ENCODE measurements around the gene CCIN.

Gene CCIN

DNA sequence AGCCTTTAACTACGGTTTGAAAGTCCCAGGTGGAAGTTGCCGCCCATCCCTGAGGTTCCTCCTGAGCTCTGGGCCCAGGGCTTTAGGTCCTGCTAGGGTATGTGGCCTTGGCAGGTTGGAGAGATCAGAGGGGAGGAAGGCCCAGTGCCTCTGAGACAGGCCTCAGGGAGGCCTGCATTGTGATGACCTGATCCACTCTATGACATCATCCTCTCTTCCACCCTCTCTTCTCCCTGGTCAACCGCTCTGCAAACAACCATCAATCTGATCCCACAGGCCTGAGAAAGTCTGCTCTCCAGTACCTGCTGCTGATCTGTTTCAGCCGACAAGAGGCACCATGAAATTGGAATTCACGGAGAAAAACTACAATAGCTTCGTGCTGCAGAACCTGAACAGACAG lies at the start of gene CCIN:
CCIN (plus strand) TSS at position 223 of the 400 bp plus-strand sequence; CDS start at position 338, 115 bp downstream.
- no peak within 1 kb of the TSS for H3K4me3 ChIP-seq (ENCODE audit: low read depth, low read length)
- no peak for TF ChIP-seq CTCF (IDR thresholded peaks at IDR 0.05; ENCODE audit: borderline replicate concordance, insufficient read depth, low read depth, low read length)

- H3K4me3 ChIP-seq (ENCODE audit: low read depth, low read length), result no peak overlapping the region
- TF ChIP-seq CTCF (IDR thresholded peaks at IDR 0.05; ENCODE audit: borderline replicate concordance, insufficient read depth, low read depth, low read length), result no peak
These were observed 49.7 kb upstream of the CCIN start for GRCh38 chr9:36119476-36119875.

- TF ChIP-seq CTCF (IDR thresholded peaks at IDR 0.05; ENCODE audit: borderline replicate concordance, insufficient read depth, low read depth, low read length), result no peak
- no peak overlapping the region for H3K4me3 ChIP-seq (ENCODE audit: low read depth, low read length)
These were observed 48.5 kb upstream of the CCIN start for GRCh38 chr9:36120705-36121104.

DNA sequence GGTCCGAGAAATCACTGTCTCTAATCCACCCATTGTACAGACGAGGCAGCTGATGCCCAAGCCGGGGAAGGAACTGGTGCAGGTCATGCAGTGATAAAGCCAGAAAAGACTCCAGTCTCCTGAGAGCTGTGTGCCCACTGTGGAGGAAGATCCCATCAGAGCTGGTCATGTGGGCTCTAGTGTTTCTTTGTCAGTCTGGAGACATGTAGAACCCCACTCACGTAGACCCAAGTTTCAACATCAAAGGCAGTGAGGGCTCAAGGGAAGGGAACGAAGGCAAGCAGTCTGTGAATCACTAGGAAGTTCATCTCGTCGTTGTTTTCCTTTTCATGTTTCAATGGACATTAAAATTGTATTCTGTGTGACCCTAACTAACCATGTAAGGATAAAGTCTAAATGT lies 47.2 kb upstream of the CCIN start:
- TF ChIP-seq CTCF (IDR thresholded peaks at IDR 0.05; ENCODE audit: borderline replicate concordance, insufficient read depth, low read depth, low read length), result no peak
- no peak overlapping the region for H3K4me3 ChIP-seq (ENCODE audit: low read depth, low read length)

DNA sequence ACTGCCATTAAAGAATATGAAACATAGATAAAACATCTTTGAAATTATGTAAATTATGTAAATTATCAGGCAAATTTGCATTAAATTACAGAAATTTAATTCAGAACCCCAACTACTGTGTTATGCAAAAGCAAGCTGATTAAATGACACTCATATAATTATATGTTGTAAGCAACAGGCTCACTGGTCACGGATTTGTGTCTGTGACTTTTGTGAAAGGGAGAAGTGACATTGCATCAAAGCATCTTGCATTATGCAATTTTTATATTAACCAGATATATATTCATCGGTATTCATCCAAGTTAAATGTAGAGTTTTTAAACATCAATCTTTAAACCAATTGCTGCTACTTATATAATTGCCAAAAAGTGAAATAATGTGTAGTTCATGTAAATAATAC lies 45.7 kb upstream of the CCIN start:
- no peak overlapping the region for H3K4me3 ChIP-seq (ENCODE audit: low read depth, low read length)
- TF ChIP-seq CTCF (IDR thresholded peaks at IDR 0.05; ENCODE audit: borderline replicate concordance, insufficient read depth, low read depth, low read length), result no peak

DNA sequence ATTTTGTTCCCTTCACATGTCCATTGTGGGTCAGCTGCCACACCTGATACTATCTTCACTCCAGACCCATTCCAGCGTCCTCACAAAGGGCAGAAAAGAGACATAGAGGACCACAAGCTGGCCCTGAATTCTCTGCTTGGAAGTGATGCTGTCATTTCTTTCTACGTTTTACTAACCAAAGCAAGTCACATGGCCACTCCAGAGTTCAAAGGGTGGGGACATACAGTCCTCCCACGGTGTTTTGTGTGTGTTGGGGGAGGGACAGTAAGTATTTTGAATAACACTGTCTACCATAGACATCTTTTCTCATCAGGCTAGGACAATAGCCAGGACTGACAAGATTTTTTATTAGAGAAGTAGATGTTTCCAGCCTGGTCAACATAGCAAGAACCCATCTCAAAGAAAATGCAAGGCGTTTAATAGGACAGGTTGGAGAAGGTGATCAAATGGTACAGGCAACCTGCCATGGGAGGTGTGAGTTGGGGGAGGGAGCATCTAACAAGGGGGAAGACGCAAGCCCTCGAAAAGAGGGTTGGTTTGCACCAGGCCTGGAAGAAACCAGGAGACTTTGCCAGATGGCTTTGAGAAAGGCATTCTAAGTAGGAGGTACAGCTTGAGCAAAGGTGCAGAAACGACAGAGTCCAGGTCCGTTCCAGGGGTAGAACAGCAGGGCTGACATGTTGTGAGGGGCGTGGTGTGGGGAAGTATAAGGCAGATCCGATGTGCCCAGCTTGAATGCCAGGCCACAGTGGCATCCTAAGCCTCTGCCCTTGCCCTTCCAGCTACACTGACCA lies 43.9 kb upstream of the CCIN start:
- no peak for TF ChIP-seq CTCF (IDR thresholded peaks at IDR 0.05; ENCODE audit: borderline replicate concordance, insufficient read depth, low read depth, low read length)
- H3K4me3 ChIP-seq (ENCODE audit: low read depth, low read length), result no peak overlapping the region

- no peak for TF ChIP-seq CTCF (IDR thresholded peaks at IDR 0.05; ENCODE audit: borderline replicate concordance, insufficient read depth, low read depth, low read length)
- no peak overlapping the region for H3K4me3 ChIP-seq (ENCODE audit: low read depth, low read length)
These were observed 43.0 kb upstream of the CCIN start for GRCh38 chr9:36126016-36126730.
